IPS-18c (cell line): ENCODE results near the gene TAX1BP1.

ENCODE experiments used
- H3K4me3 ChIP-seq: 2 replicates; pipeline ENCODE4 v1.7.0; 2013; ENCODE audit warnings: low read depth, mild to moderate bottlenecking, low read length, moderate library complexity; ENCODE audit not compliant: insufficient read depth
- H3K9me3 ChIP-seq: one replicate; pipeline ENCODE4 v1.6.1; 2013; ENCODE audit warnings: mild to moderate bottlenecking, low read length, moderate library complexity; ENCODE audit not compliant: control insufficient read depth, insufficient read depth

TAX1BP1 gene

GRCh38 chr7:27739909-27740448, at the start of gene TAX1BP1:
Gene TAX1BP1, plus strand, starts transcription at chr7:27740162. Its CDS starts 8,363 bp downstream, at chr7:27748525.
- H3K4me3 ChIP-seq: peak within 1 kb of the TSS; percentile 100
- no peaks in the 10 kb centered on the region for H3K9me3 ChIP-seq

DNA sequence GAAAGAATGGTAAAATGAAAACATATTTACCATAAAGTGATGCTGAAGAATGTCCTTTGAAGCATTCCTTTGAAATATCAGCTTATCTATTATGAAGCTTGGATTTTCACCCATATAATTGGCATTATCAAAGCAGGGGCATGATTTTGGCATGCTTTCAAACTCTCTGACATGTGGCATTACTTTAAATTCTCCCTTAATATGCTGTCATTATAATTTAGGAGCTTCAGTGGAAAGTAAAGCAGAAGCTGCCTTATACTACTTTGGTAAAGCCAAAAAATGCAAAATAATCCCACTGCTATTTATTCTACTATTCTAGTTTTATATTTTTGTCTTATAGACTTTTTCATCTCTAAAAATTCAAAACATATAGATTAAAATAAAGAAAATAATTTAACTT, 49.3 kb upstream of the TAX1BP1 start:
- Histone ChIP-seq H3K4me3 (no peak overlapping the region), H3K9me3 (no peaks in the 10 kb centered on the region)

GRCh38 chr7:27693794-27694193, 46.2 kb upstream of the TAX1BP1 start:
- no peaks in the 10 kb centered on the region for H3K9me3 ChIP-seq

DNA sequence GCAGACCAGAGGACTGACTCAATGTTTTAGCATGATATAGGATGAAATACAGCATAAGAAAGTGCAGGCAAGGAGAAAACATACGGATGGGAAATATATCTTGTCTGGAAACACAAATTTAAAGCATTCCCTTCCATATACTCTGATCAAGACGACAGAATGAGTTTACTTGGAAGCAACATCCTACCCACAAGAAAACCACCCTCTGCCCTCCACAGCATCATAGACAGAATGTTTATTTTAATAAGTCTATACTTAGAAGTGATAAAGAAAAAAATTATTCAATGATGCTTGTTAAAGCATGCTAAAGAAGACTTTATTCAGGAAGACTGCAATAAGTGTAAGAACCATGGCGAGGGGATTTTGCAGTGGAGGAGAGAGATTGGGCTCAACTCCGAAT, 44.9 kb upstream of the TAX1BP1 start:
- no peaks in the 10 kb centered on the region for H3K9me3 ChIP-seq
- no peak overlapping the region for H3K4me3 ChIP-seq

More at GRCh38 chr7:27693794-27694193, 46.2 kb upstream of the TAX1BP1 start:
- no peak overlapping the region for H3K4me3 ChIP-seq

- H3K4me3 ChIP-seq: no peak overlapping the region
- no peaks in the 10 kb centered on the region for H3K9me3 ChIP-seq
Observed at GRCh38 chr7:27697861-27698430, 42.0 kb upstream of the TAX1BP1 start.

GRCh38 chr7:27699751-27700150, 40.2 kb upstream of the TAX1BP1 start:
- Histone ChIP-seq H3K9me3 (no peaks in the 10 kb centered on the region), H3K4me3 (no peak overlapping the region)

DNA sequence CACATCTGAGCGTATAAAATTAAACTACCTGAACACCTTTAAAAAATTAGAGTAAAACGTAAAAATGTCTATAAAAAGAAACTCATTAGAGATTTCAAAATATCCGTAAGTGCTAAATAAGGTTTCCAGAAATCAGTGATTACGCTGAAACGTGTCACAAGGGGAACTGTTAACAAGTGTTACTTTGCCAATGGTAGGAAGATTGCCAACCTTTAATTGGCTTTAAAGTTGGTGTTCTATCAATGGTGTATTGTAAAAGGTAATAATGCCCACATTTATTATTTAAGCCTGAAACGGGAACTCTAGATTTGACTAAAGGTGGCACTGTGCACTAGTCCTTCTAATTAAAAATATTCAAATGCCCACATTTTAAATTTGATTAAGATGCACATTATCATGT, 39.5 kb upstream of the TAX1BP1 start:
- H3K9me3 ChIP-seq: no peaks in the 10 kb centered on the region
- H3K4me3 ChIP-seq: no peak overlapping the region

DNA sequence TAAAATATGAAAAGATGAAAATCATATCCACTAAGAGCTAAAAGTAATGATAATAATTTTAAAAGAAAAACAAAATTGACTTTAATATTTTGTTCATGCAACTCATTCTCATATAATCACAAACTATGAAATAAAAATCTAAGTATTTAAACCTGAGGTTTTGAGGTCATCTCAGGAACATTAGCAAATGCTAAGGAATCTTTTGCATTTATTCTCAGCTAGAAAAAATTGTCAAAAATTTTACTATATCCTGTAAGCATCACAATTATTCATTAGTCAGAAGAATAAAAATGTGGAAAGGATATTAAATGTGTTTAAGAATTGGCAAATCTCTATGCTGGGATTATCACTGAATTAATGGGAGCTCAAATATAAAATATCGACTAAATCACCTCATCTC, 36.8 kb upstream of the TAX1BP1 start:
- H3K4me3 ChIP-seq: no peak overlapping the region
- H3K9me3 ChIP-seq: no peaks in the 10 kb centered on the region

- Histone ChIP-seq H3K9me3 (no peaks in the 10 kb centered on the region), H3K4me3 (no peak overlapping the region)
Observed at GRCh38 chr7:27704422-27705199, 35.4 kb upstream of the TAX1BP1 start.

DNA sequence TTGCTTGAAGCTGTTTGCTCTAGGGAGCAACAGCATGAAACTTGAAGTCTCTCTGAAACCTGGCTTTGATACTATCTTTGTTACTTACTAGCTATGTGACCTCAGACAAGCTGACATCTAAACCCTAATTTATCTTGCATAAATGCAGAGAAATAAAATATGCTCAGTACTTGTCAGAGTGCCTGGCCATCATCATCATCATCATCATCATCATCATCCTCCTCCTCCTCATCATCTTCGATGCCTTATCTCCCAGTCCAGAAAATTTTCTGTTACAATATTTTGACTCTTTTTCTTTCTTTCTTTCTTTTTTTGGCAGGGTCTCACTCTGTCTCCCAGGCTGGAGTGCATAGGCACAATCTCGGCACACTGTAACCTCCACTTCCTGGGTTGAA, 34.8 kb upstream of the TAX1BP1 start:
- H3K4me3 ChIP-seq: no peak overlapping the region
- no peaks in the 10 kb centered on the region for H3K9me3 ChIP-seq

DNA sequence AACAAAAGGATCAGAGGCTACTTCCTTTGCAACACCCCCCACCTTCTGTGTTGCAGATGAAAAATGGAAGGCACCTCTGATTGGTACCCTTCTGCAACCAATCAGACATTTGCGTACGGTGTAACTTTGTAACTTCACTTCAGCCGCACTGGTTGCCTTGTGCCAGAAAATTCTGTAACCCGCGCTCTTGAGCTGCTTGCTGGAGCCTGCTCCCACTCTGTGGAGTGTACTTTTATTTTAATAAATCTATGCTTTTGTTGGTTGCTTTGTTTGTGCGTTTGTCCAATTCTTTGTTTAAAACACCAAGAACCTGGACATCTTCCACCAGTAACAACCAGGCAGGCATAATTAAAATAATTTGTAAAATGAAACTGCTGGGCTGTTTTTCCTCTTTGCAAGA, 31.5 kb upstream of the TAX1BP1 start:
- Histone ChIP-seq H3K4me3 (no peak overlapping the region), H3K9me3 (no peaks in the 10 kb centered on the region)

DNA sequence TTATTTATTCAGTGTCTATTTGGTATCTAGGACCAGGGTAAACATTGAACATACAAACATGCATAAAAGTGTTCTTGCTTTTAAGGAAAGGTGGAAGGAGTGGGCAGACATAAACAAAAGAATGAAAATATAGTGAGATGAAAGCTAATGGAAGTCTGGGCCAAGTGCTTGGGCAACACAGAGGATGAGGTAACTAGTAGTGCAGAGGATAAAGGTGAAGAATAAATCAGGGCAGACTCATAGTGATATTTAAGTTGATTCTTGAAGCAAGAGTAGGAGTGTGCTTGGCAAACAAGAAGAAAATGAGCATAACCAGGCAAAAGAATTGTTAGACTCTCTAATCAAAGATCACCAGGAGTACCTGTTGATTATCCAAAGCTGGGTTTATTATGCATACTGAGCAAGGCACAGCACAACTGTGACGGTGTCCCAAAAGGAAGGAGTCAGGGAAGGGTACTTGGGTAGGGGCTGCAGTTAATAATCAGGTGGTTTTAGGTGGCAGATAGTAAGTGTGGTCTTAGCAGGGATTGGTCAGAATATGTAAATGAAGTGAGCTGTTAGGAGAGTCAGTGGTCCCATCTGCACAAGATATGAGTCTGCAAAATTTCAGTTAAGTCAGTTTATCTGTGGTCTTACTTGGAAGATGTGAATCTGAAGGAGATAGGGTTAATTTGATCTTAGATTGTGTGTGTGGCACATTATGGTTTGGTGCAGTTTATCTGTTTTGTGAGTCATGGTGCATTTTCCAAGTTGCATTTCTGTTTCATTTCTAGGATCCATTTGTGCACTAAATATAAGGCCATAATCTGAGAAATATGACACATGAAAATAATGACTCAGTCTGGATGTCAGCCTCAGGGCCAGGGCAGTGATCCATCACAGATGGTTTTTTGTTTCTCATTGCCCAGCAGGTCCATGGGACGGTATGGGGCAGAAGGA, 30.6 kb upstream of the TAX1BP1 start:
- Histone ChIP-seq H3K4me3 (no peak overlapping the region), H3K9me3 (no peaks in the 10 kb centered on the region)

DNA sequence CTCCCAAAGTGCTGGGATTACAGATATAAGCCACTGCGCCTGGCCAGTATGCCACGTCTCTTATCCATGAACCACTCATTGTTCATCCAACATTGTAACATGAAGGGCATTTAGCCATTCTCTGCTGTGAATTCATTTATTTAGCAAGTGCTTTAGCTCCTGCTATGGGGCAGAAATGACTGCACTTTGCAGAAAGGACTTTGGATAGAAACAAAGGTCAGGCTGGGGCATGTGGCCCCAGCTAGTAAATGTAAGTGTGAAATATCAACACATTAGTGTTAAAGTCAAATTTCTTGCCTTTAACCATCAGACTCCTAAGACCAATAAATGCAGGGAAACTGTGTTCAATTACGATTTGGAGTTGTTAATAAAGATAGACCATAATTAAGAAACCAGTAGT, 27.7 kb upstream of the TAX1BP1 start:
- Histone ChIP-seq H3K9me3 (no peaks in the 10 kb centered on the region), H3K4me3 (no peak overlapping the region)

DNA sequence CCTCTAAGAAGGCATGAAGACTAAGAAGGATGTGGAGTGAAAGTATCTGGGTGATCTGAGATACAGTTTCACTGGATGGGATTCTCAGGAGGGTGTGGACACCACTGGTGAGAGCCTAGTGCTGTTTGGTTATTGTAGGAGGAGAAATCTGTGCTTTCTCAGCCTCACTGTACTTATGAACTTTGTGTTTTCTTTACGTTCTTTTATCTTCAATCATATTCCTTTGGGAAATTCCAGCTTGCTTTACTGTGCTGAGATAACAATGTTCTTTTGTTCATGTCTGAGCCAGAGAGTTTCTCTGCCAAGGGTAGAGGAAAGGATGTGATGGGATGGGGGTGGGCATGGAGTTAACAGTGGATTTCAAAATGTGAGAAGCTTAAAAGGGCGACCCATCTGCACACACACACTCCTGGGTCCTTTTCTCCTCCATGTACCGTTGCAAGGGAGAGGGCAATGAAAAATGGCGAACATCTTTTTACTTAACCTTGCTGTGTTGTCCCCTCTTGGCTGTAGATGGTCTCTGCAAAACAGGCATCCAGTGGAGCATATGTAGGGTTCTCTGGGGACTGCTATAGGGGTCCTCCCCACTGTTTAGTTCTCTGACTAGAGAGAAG, 25.0 kb upstream of the TAX1BP1 start:
- Histone ChIP-seq H3K9me3 (no peaks in the 10 kb centered on the region), H3K4me3 (no peak overlapping the region)

DNA sequence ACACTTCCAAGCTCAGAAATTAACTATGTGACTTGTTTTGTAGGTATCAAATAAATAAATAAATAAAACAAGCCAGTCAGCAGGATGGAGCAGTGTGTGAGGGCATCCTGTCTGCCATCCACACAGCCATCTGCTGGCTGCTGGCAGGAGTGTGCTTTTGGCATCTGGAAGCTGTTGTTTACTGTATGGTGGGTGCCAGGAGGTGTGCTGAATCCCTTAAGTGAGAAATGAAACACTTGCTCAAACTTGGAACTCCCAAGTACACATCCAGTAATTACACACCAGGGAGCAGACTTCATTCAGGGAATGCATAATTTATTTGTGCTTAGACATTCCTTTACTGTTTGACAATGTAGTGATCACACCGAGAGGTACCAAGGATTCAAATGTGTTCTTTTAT, 16.9 kb upstream of the TAX1BP1 start:
- no peaks in the 10 kb centered on the region for H3K9me3 ChIP-seq
- no peak overlapping the region for H3K4me3 ChIP-seq

DNA sequence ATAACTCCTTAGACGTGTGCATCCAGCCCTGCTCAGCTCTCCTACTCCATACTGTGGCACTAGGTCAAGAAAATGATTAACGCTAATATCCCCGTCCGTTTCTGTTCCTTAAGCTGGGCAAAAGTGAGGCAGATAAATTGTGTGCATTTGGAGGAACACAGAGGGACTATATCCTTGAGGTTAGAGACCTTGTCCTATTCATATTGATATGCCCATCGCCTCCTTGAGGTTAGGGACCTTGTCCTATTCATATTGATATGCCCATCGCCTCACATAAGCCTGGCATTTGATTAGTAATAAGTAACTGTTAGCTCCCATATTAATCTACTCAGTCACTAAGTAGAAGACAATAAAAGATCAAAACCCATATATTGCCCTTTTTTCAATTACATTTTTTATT, 12.9 kb upstream of the TAX1BP1 start:
- no peaks in the 10 kb centered on the region for H3K9me3 ChIP-seq
- H3K4me3 ChIP-seq: no peak overlapping the region

GRCh38 chr7:27730112-27730511, 9.8 kb upstream of the TAX1BP1 start:
- H3K4me3 ChIP-seq: no peak overlapping the region
- H3K9me3 ChIP-seq: no peaks in the 10 kb centered on the region
